GM21528 (cell line): ENCODE results near the gene CLCNKB.
"Not testable (repeated sequence)": the region's sequence is repeated elsewhere in the genome, so short reads cannot be mapped to it uniquely, and the experiment has no call there.

Experiments
- ATAC-seq: cut with Tn5 transposase; IDR thresholded peaks from one replicate; pipeline ENCODE4 v1.9.1; 2021; ENCODE audit warnings: mild to moderate bottlenecking, moderate library complexity; ENCODE audit not compliant: unreplicated experiment, low FRiP score

Gene CLCNKB

DNA sequence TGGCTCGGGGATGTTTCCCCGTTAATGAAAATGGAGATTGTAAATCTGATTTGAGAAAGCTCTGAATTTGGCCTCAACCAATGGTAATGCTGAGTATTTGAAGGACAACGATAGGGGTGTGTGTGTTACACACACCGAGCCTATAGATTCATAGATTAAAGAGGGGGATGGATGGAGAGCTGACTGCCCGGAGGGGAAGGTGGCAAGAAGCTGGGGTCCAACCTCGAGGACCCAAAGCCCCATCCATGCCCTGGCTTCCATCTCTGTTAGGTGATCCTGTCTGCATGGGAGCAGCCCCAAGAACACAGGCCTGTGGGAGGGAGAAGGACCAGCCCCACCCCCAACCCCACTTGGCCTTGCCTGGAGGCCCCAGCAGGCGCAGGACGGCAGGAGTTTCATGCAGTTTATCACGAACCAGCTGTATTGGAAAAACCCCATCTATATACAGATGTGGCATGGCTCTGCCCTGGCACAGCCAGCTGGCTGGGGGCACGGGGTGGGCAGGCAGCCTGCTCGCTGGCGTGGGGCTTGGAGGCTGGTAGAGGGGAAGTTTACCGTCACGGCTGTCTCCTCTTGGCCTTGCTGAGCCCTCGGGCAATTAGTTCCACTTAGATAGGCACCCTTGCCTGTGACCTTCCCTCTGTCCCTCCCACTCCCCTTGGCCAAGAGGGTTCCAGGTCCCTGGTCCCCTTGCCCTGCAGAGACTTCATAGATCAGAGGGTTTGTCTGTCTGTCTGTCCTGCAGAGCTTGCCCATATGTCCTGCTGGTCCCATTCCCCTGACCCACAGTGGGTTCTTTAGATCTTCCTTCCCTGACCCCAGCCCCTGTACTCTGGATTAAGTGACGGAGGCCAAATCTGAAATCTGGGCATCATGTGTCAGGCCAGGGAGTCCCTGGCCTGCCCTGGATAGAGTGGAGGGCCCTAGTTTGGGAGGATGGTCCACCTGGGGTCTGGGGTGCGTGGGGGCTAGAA lies 28.8 kb upstream of the CLCNKB start:
- ATAC-seq = no peak

DNA sequence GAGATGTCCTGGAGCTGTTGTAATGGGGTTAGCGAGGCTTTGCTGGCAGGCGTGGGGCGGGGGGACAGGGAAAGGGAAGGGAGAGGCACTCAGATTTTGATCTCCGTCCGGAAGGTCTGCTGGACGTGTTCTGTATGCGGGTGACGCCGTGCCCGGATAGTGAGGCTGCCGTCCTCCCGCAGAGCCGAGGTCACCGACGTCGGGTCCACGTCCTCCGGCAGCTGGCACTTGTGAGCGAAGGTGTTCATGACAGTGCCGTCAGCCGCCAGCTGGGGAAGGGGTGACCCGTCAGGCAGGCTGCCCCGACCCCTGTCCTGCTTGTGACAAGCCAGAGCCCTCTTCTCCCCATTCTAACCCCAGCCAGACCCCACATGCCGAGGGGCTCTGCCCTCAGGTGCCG lies 28.1 kb upstream of the CLCNKB start:
- ATAC-seq = no peak

DNA sequence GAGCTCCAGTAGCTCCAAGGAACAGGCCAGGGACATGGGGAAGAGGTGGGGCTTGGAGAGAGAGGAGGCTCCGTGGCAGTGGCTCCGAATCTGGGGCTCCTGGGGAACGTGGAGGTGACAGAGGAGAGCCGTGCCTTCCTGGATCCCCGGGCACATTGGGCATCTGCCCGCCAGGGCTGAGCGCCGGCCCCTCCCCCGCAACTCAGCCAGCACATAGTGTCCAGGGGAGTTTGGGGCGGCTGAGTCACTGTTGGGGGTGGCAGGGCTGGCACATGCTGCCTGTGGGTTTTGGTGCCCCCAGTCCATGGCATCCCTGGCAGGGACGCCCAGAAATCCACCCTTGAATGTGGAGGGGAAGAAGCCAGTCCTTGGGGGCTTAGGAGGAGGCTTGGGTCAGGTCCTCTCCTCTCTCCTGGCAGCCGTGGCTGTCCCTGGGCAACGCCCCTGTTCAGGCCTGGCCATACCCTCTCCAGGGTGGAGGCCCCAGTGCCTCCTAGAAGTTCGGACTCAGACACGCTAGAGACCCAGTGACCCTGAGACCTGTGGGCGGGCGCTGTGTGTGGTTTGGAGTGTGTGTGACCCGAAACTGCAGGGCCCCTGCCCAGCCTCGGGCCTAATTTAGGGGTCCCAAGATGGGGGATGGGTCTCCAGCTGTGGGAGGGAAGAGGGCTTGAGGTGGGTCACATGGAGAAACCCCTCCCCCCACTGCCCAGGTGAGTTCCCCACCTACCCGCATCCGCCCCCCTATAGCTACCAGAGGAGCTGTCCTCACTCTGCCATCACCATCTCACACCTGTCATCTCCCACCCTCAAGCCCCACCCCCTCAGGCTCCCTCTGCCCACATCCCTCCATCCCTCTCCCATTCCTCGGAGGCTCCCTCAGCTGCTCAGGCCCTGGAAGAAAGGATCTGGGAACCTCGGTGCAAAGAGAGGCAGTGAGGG lies 27.4 kb upstream of the CLCNKB start:
- no peak for ATAC-seq

DNA sequence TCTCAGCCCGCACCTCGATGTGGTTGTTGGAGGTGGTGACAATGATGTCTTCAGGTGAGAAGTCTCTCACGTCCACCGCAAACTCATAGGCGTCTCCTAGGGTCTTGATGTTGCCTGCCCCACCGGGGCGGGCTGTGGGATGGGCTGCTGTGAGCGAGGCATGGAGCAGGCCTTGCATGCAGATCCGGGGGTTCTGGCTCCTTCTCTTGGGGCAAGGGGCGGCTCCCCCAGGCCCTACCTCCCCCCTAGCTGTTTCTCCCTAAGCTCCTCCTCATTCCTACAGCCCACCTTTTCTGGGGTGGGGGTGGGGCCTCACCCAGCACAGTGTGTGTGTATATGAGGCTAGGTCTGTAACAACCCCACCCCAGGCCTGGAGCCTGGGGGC lies 26.5 kb upstream of the CLCNKB start:
- ATAC-seq = no peak

DNA sequence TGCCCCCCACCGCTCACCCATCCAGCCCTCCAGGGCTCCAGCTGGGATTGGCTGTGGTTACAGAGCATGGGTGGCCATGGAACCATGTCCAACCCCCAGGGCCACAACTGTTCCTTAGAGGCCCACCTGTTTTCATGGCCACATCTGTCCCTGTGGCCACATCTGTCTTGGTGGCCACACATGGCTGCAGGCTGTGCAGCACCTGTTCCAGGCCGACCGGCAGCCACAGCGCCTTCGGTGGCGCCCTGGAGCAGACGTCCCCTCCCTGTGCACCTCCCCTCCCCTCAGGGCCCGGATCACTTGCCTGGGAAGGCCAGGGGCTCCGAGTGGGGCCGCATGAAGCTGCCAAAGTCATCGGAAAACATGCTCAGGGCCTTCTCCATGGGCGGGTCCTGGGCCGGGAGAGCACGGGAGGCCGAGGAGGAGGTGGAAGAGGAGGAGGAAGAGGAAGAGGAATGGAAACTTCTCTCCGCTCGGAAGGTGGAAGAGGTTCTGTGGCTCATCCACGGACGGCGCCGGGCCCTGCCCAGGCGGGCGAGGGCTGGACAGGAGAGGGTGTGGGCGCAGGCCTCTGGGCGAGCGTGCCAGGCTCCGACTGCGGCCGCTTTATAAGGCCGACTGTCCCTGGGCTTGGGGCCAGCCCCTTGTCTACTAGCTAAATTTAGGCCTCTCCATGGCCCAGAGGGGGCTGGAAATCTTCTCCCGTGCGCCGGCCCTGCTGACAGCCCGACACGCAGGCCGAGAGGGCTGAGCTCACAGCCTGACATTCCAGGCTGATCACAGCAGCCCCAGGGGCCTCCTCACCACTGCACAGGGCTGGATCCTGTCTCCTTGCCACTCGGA lies 25.9 kb upstream of the CLCNKB start, which contains the start of gene HSPB7:
HSPB7 (minus strand) TSS at position 583 of the 843 bp plus-strand sequence; CDS start at position 503, 80 bp downstream.
- ATAC-seq = no peak

DNA sequence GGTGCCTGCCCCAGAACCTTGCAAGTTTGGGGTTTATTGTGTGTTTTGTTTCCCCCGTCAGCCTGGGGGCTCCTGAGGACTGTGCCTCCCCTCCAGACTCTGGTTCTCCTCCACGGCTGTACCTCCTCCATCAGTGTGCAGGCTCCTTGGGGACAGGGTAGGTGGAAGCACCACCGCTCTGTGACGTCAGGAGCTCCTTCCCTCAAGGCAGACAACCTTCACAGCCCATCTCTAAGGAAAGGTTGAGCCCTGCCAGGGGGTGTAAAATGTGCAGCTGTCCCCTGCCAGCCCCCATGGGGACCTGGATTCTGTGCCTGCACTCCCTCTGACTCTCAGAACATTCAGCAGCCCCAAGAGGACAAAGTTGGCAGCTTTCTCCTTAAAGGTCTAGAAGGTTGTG lies 25.3 kb upstream of the CLCNKB start:
- ATAC-seq = no peak

DNA sequence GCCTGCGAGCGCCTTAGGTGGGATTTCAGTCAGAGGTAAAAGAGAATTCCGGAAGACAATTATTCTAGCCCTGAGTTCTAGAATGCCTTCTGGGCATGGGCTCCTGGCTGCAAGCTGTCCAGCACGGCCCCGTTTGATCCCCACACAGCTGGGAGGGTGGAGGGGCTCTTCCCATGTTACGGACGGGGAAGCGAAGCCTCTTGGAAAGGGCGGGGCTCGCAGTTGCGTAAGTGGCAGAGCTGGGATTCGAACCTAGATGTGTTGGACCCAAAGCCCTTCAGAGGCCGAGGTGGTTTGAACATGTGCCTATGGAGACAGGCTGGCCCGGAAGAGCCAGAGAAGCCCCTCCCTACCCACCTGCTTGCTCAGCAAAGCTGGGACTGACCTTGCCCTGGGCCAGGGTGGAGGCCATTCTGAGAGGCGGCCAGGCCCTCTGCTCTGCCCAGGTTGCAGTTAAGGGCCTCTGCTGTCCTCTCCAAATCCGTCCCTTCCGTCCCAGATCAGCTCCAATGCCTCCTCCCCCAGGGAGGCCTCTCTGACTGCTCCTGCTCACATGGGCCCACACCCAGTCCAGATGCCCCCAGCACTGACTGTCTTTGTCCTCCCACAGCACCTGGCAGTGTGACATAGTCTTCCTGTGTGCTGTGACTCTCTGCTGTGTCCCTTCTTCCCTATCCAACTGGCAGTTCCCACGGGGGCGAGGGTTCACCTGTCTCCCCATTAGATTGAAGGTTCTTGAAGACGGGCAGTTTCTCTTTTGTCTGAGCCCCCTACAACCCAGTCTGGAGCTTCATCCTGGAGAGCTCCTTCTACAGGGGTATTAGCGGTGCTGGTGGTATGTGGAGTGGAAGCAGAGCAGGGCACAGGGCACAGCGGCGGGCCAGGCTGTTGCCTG lies 24.6 kb upstream of the CLCNKB start:
- ATAC-seq = no peak

DNA sequence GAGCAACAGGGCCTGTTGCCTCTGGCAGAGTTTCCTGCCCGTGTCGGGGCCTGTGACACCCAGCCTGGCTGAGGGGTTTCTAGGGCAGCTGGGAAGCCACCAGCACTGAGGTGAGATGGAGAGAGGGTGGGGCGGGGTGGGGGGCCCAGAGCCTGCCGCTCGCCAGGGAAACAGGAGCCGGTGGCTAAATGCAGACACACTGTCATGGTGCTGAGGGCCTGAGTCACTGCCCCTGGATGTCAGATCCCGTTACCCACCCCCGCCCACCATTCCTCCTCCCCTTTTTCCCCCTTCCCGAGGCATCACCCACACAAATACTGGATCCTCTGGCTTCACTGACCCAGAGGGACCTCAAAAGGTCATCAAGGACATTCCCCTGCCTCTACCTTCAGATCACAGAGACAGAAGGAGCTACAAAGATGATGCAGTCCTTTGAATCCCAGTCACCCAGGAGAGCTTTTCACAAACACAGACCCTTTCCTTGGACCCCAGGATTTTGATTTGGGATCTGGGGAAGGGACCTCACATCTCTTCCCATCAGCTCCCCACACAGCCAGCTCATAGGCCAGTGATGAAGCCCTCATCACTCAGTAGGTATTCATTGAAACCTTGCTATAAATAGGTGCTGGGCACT lies 23.8 kb upstream of the CLCNKB start:
- ATAC-seq = no peak

DNA sequence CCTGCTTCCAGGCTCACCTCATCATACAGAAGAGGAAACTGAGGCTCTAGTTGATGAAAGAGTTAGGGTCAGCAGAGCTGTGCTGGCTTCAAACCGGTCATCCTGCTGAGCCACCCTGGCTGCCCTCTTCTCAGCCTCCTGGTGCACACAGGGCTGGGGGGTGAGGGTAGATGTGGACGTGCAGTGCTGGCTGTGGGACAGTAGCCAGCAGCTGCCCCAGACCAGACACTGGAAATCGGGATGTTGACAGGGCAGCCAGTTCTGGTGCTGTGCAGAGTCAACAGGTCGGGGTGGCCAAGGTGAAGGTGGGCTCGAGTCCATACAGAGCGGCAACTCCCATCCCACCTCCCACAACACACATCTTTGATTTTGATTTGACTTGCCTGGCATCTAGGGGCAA lies 23.3 kb upstream of the CLCNKB start:
- ATAC-seq = no peak

DNA sequence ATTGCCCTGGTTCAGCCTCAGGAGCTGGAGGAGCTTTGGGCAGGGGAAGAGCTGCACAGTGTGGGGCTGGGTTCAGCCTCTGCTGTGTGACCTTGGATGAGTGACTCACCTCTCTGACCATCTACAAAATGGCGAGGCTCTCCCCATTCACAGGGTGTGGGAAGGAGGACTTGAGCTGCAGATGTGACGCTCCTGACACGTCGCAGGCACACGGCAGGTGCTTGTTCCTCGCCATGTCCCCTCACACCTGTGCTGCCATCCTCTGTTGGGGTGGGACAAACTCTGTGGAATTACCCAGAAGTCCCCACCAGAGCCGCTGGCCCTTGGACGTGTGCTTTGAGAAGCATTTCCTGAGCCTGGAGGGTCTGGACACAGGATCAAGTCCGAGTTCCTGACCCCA lies 22.7 kb upstream of the CLCNKB start:
- ATAC-seq = not testable (repeated sequence)

DNA sequence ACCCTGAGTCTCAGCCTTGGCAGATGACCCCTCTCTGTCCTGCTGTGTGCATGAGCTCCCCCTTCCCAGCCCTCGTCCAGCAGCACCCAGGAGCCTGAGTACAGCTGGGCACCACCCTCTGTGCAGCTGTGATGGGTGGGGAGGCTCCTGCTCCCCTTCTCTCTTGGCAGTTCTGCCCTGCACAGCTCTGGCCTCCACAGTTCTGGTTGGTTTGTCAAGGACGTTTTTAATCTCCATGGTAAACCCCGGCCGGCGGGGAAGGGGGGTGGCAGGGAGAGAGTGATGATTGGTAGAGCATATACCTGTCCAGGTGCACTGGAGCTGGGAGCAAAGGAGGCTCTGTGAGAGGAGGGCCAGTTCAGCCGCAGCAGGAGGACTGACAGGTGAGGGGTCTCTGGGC lies 21.9 kb upstream of the CLCNKB start, which contains the start of gene CLCNKA:
CLCNKA (plus strand) TSS at position 356 of the 400 bp plus-strand sequence. CDS start 584 bp downstream, outside the sequence.
- no peak for ATAC-seq

DNA sequence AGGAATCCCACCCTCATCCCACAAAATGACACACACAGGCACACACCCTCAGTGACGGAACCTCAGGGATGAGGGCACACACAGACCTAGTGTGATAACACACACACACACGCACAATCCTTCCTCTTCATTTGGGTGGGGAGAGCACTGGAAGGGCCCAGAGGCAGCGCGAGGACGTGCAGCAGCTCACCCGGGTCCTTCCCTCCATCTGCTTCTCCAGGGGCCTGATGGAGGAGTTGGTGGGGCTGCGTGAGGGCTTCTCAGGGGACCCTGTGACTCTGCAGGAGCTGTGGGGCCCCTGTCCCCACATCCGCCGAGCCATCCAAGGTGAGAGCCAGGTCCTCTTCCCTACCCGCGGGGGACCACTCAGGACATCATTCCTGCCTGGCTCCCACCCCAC lies 21.2 kb upstream of the CLCNKB start:
- ATAC-seq = no peak

DNA sequence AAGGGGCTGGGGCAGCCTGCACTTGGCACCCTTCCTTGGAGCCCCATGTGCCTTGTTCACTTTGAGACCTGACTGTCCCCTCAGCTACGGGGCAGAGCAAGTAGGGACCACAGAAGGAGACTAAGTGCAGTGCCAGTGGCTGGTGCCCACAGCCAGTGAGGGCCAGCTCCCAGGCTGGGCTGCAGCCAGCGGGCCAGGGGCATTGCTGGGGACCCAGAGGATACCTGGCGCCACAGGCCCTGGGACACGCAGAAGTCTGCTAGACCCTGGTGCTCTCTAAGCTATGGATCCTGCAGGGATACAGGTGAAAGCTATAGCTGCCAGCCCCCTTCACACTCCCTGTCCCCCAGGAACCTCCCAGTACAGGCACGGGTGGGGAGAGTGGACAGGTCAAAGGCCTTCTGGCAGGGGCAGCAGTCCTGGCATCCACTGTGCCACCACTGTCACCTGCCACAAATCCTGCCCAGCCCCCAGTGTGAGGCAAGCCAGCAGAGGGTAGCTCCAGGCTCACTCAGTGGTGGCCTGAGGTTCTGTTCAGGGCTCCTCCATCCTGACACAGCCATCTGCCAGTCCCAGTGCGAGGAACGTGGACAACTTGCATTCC lies 20.4 kb upstream of the CLCNKB start:
- no peak for ATAC-seq

DNA sequence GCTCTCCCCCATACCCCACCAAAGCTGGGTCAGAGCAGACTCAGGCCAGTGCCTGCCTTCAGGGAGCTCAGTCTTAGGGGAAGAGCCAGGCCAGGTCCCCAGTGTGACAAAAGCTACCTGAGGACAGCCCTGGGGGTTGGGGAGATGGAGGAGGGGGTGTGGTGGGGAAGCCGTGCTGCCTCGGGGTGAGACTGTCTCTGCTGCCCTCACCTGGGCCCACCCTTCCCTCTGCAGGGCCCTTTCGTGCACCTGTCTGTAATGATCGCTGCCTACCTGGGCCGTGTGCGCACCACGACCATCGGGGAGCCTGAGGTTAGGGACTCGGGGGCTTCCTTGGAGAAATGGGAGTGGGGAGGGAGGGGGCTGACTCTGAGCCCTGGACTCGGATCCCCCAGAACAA lies 17.3 kb upstream of the CLCNKB start:
- ATAC-seq = not testable (repeated sequence)

DNA sequence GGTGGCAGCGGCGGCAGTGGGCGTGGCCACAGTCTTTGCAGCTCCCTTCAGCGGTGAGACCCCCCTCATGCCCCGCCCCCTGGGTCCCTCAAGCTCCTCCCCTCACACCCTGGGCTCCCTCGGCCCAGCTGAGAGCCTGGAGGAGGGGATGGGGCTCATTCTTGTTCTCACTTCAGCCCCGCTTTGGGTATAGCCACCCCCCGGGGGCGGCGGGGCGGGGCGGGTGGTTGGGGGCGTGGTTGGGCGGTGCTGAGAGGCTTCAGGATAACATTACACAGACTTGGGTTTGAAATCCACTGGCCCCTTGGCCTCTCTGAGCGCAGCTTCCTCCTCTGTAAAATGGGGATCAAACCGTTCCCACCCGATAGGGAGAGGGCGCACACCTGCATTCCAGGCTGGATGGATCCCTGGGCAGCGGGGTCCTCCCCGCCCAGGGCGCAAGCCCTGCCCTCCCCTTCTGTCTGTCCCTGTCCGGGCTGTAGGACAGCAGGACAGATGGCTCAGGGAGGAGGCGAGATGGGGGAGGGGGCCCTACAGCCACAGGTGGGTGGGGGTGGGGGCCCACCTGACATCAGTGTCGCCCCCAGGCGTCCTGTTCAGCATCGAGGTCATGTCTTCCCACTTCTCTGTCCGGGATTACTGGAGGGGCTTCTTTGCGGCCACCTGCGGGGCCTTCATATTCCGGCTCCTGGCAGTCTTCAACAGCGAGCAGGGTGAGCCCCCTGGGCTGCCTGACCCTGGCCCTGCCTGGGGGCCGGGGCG lies 16.7 kb upstream of the CLCNKB start:
- no peak for ATAC-seq

DNA sequence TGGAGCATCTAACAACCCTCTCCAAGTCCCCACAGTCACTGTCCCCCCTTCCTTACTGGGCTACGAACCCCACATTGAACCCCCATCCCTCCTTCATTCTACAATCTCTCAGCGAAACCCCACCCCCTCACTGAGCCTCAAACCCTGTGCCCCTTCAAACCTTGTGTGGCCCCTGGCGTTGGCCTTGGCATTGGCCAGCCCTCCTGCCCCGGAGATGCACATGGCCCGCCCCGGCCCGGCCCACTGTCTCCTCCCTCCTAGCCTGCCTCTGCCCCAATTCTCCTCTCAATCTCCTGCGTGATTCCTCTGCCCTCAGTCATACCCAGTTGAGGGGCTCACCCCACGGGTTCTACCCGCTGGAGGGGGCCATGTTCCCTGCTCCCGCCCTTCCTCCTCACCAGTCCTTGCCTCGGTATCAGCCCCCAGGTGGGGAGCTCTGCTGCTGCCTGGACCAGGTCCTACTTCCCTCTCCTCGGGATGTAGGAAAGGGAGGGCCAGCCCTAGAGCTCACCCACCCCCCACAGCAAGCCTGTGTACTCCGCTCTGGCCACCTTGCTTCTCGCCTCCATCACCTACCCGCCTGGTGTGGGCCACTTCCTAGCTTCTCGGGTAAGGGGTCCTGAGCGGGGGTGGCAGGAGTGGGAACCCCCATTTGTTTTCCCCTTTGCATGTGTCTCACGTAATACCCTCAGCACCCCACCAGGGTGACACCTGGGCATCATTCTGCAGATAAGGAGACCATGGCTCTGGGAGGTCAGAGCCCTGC lies 15.2 kb upstream of the CLCNKB start:
- no peak for ATAC-seq

DNA sequence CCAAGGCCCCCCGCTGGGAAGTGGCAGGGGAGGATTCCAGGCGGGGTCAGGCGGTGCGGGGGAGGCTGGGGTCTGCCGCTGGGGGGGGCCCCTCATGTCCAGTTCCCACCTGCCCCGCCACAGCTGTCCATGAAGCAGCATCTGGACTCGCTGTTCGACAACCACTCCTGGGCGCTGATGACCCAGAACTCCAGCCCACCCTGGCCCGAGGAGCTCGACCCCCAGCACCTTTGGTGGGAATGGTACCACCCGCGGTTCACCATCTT lies 14.6 kb upstream of the CLCNKB start:
- ATAC-seq = not testable (repeated sequence)
